Stimulated activated memory B cell treated with anti-CD40 and anti-IgM and Interleukin-4, amounts not matched to agents 10 μg/mL and 1 μg/mL and 100 μg/mL, for 72 hours (primary cell): ENCODE data around the gene OR10X1.
A peak's percentile ranks its signal among the peaks of the same experiment; 100 is the strongest.

Experiments
- ATAC-seq: fragments of 150-1000 bp; cut with Tn5 transposase; 2 replicates; pipeline ENCODE4 v1.10.0; 2021
- H3K27ac Mint-ChIP-seq: one replicate; pipeline ENCODE4 v1.8.0; 2022; ENCODE audit warnings: mild to moderate bottlenecking, mixed read lengths
- H3K27me3 Mint-ChIP-seq: one replicate; pipeline ENCODE4 v1.8.0; 2022; ENCODE audit warnings: mixed read lengths
- H3K36me3 Mint-ChIP-seq: one replicate; pipeline ENCODE4 v1.8.0; 2022; ENCODE audit warnings: mixed read lengths
- H3K4me1 Mint-ChIP-seq: one replicate; pipeline ENCODE4 v1.8.0; 2022; ENCODE audit warnings: mixed read lengths
- H3K4me3 Mint-ChIP-seq: one replicate; pipeline ENCODE4 v1.8.0; 2022; ENCODE audit warnings: mild to moderate bottlenecking, moderate library complexity, mixed read lengths
- H3K9me3 Mint-ChIP-seq: one replicate; pipeline ENCODE4 v1.8.0; 2022; ENCODE audit warnings: mixed read lengths

Gene OR10X1

DNA sequence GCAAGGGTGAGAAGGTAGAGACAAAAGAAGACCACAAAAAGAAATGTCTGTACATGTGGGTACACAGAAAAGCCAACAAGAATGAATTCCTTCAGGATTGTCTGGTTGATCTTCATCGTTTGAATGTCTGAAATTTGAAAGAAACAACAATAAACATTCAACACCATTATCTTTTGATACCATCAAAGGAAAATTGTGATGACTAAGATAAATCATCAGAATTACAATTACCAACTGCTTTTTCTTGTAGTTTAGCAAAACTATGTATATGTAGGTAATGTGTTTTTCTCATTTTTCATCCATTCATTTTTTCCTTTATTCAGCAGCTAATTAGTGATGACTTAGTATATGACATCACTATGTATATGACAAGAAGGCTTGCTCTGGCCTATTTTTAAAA, at the start of gene OR10X1:
OR10X1 (minus strand) TSS at position 167 of the 400 bp plus-strand sequence; CDS start at position 167, 0 bp downstream.
- Mint-ChIP-seq H3K4me3 (no peak within 1 kb of the TSS), H3K9me3 (no peaks in the 10 kb centered on the region), H3K27ac (no peak within 1 kb of the TSS), H3K4me1 (no peaks in the 10 kb centered on the region), H3K36me3 (no peaks in the 10 kb centered on the region), H3K27me3 (peaks cover 13% of the 10 kb centered on the region)
- ATAC-seq = no peak

GRCh38 chr1:158613764-158614163, 34.1 kb upstream of the OR10X1 start:
- peaks cover 10% of the 10 kb centered on the region for H3K4me1 Mint-ChIP-seq
- no peaks in the 10 kb centered on the region for H3K36me3 Mint-ChIP-seq
- ATAC-seq = no peak
- no peak overlapping the region for H3K4me3 Mint-ChIP-seq
- no peaks in the 10 kb centered on the region for H3K27me3 Mint-ChIP-seq
- H3K9me3 Mint-ChIP-seq = no peaks in the 10 kb centered on the region
- no peak overlapping the region for H3K27ac Mint-ChIP-seq

- Mint-ChIP-seq H3K9me3 (no peaks in the 10 kb centered on the region), H3K4me1 (peaks cover 10% of the 10 kb centered on the region), H3K36me3 (no peaks in the 10 kb centered on the region), H3K27me3 (no peaks in the 10 kb centered on the region), H3K4me3 (no peak overlapping the region), H3K27ac (no peak overlapping the region)
- ATAC-seq = no peak
Observed at GRCh38 chr1:158611916-158612315, 32.2 kb upstream of the OR10X1 start.

DNA sequence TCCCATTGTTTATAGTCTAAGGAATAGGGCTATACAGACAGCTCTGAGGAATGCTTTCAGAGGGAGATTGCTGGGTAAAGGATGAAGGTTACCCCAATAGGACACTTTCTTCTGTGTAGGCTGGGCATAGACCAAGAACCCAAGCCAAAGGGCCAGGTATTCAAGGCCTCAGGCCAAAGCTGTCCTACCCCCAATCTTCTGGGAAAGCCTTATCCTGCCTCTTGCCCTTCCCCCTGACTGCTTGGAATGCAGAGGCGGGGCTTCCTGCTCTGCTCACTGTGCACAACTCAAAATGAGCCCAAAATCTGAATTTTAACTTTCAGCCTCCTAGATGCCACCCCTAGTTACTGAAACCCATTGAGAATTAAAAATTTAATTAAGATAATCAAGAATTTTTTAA, 27.6 kb upstream of the OR10X1 start:
- Mint-ChIP-seq H3K27ac (no peak overlapping the region), H3K9me3 (no peaks in the 10 kb centered on the region), H3K4me3 (no peak overlapping the region), H3K27me3 (no peaks in the 10 kb centered on the region), H3K4me1 (peaks cover 7% of the 10 kb centered on the region), H3K36me3 (no peaks in the 10 kb centered on the region)
- no peak for ATAC-seq

GRCh38 chr1:158604968-158605367, 25.3 kb upstream of the OR10X1 start, which contains the start of gene OR10Z1:
OR10Z1 (plus strand) TSS chr1:158605268; CDS start chr1:158606439, 1,171 bp downstream.
- Mint-ChIP-seq H3K36me3 (no peaks in the 10 kb centered on the region), H3K4me3 (no peak within 1 kb of the TSS), H3K27ac (no peak within 1 kb of the TSS), H3K9me3 (no peaks in the 10 kb centered on the region), H3K27me3 (no peaks in the 10 kb centered on the region), H3K4me1 (no peaks in the 10 kb centered on the region)
- ATAC-seq = no peak

DNA sequence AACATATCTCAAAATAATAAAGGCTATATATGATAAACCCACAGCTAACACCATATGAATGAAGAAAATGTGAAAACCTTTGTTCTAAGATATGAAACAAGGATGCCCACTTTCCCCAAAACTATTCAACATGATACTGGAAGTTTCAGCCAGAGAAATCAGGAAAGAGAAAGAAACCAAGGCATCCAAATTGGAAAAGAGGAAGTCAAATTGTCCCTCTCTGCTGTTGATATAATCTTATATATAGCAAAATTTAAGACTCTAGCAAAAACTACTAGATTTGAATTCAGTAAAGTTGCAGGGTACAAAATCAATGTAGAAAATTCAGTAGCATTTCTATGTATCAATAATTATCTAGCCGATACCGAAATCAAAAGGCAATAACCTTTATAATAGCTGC, 21.0 kb upstream of the OR10X1 start:
- H3K36me3 Mint-ChIP-seq = no peaks in the 10 kb centered on the region
- no peak overlapping the region for H3K27ac Mint-ChIP-seq
- ATAC-seq = no peak
- H3K27me3 Mint-ChIP-seq = peaks cover 3% of the 10 kb centered on the region
- H3K9me3 Mint-ChIP-seq = peaks cover 19% of the 10 kb centered on the region
- no peak overlapping the region for H3K4me3 Mint-ChIP-seq
- no peaks in the 10 kb centered on the region for H3K4me1 Mint-ChIP-seq

- H3K4me1 Mint-ChIP-seq = no peaks in the 10 kb centered on the region
- no peak overlapping the region for H3K27ac Mint-ChIP-seq
- H3K9me3 Mint-ChIP-seq = peaks cover 8% of the 10 kb centered on the region
- H3K4me3 Mint-ChIP-seq = no peak overlapping the region
- no peak for ATAC-seq
- H3K36me3 Mint-ChIP-seq = no peaks in the 10 kb centered on the region
- peaks cover 9% of the 10 kb centered on the region for H3K27me3 Mint-ChIP-seq
Observed at GRCh38 chr1:158586942-158587341, 7.2 kb upstream of the OR10X1 start.

GRCh38 chr1:158583962-158584361, 4.3 kb upstream of the OR10X1 start:
- H3K4me3 Mint-ChIP-seq = no peak overlapping the region
- no peak for ATAC-seq
- no peaks in the 10 kb centered on the region for H3K36me3 Mint-ChIP-seq
- H3K4me1 Mint-ChIP-seq = no peaks in the 10 kb centered on the region
- peaks cover 6% of the 10 kb centered on the region for H3K9me3 Mint-ChIP-seq
- peaks cover 11% of the 10 kb centered on the region for H3K27me3 Mint-ChIP-seq
- no peak overlapping the region for H3K27ac Mint-ChIP-seq

GRCh38 chr1:158577561-158577960, 2.1 kb downstream of the OR10X1 start:
- Mint-ChIP-seq H3K27ac (no peak overlapping the region), H3K27me3 (peaks cover 24% of the 10 kb centered on the region), H3K4me1 (no peaks in the 10 kb centered on the region), H3K9me3 (no peaks in the 10 kb centered on the region), H3K4me3 (no peak overlapping the region), H3K36me3 (no peaks in the 10 kb centered on the region)
- no peak for ATAC-seq

DNA sequence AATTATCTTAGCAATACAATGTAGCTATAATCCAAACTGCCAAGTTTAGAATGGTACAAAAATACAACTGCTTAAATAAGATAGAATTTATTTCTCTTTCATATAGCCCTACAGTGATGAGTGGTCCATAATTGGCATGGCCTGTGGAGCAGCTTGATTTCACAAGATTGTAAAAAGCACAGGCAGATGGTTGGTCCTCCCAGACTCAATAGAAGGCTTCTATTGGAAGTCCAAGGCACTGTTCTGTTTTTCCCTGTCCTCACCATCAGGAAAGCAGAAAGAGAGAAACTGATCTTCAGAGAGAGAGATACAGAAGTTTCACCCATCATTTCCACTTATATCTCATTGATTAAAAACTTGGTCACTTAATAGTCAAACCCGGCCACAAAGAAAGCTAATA, 7.5 kb downstream of the OR10X1 start:
- Mint-ChIP-seq H3K27me3 (peaks cover 16% of the 10 kb centered on the region), H3K4me1 (peaks cover 6% of the 10 kb centered on the region), H3K36me3 (no peaks in the 10 kb centered on the region), H3K9me3 (no peaks in the 10 kb centered on the region), H3K27ac (no peak overlapping the region), H3K4me3 (no peak overlapping the region)
- ATAC-seq = no peak

- H3K4me1 Mint-ChIP-seq = peaks cover 6% of the 10 kb centered on the region
- H3K27ac Mint-ChIP-seq = no peak within 1 kb of the TSS
- peaks cover 16% of the 10 kb centered on the region for H3K27me3 Mint-ChIP-seq
- H3K9me3 Mint-ChIP-seq = no peaks in the 10 kb centered on the region
- no peaks in the 10 kb centered on the region for H3K36me3 Mint-ChIP-seq
- H3K4me3 Mint-ChIP-seq = no peak within 1 kb of the TSS
- no peak for ATAC-seq
Observed at GRCh38 chr1:158570480-158570879, 9.2 kb downstream of the OR10X1 start, which contains the start of gene OR6P1. OR6P1 (minus strand) TSS chr1:158570580; CDS start chr1:158563604, 6,976 bp downstream.

- H3K9me3 Mint-ChIP-seq = peaks cover 6% of the 10 kb centered on the region
- H3K4me3 Mint-ChIP-seq = no peak overlapping the region
- H3K27ac Mint-ChIP-seq = no peak overlapping the region
- H3K36me3 Mint-ChIP-seq = no peaks in the 10 kb centered on the region
- peaks cover 13% of the 10 kb centered on the region for H3K4me1 Mint-ChIP-seq
- no peak for ATAC-seq
- no peaks in the 10 kb centered on the region for H3K27me3 Mint-ChIP-seq
Observed at GRCh38 chr1:158564608-158565007, 15.1 kb downstream of the OR10X1 start.

DNA sequence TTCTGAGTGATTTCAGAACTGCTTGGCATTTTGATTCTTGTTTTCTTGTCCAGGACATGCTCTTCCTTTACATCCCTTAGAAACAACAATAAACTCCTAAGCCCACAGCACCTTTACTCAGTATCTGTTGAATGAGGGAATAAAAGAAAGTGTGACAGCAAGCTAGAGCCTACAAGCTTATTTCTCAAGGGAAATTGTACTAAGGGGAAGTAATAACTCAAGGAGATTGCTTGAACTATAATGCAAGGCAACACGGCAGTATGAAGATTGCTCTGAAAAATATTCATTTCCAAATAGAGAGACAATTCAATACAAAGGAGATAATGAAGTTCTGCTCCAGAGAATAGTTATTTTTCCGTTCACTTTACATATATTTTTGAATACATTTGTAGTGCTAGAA, 15.8 kb downstream of the OR10X1 start:
- Mint-ChIP-seq H3K4me1 (peaks cover 13% of the 10 kb centered on the region), H3K27me3 (no peaks in the 10 kb centered on the region), H3K4me3 (no peak overlapping the region), H3K27ac (peak overlapping the region; percentile 31), H3K9me3 (peaks cover 6% of the 10 kb centered on the region), H3K36me3 (no peaks in the 10 kb centered on the region)
- no peak for ATAC-seq

DNA sequence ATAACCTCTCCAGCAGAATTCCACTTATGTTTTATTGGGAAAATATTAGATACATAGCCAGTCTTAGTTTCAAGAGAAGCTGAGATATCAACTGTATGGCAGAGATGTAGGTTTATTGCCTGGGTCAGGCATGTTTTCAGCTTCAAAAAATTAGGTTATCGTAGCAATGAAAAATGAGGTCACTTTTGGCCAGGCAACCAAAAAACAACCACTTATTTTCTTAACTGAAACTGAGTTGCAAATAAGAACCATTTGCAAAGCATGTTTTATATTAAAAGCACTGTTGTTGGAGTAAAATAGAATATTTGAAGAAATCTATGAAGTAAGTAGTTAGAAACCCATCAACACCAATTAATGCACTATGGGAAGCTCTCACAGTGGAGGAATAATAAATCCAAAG, 20.0 kb downstream of the OR10X1 start:
- Mint-ChIP-seq H3K4me3 (no peak overlapping the region), H3K27ac (no peak overlapping the region), H3K36me3 (no peaks in the 10 kb centered on the region), H3K27me3 (no peaks in the 10 kb centered on the region), H3K9me3 (peaks cover 6% of the 10 kb centered on the region), H3K4me1 (peaks cover 13% of the 10 kb centered on the region)
- no peak for ATAC-seq

GRCh38 chr1:158554352-158554751, 25.3 kb downstream of the OR10X1 start, which contains the start of gene OR6Y1:
OR6Y1 (minus strand) TSS chr1:158554405; CDS start chr1:158548105, 6,300 bp downstream.
- H3K36me3 Mint-ChIP-seq = no peaks in the 10 kb centered on the region
- ATAC-seq = no peak
- H3K9me3 Mint-ChIP-seq = no peaks in the 10 kb centered on the region
- H3K4me1 Mint-ChIP-seq = no peaks in the 10 kb centered on the region
- H3K4me3 Mint-ChIP-seq = no peak within 1 kb of the TSS
- no peaks in the 10 kb centered on the region for H3K27me3 Mint-ChIP-seq
- H3K27ac Mint-ChIP-seq = no peak within 1 kb of the TSS

GRCh38 chr1:158552296-158552695, 27.4 kb downstream of the OR10X1 start:
- H3K27ac Mint-ChIP-seq = no peak overlapping the region
- no peak for ATAC-seq

DNA sequence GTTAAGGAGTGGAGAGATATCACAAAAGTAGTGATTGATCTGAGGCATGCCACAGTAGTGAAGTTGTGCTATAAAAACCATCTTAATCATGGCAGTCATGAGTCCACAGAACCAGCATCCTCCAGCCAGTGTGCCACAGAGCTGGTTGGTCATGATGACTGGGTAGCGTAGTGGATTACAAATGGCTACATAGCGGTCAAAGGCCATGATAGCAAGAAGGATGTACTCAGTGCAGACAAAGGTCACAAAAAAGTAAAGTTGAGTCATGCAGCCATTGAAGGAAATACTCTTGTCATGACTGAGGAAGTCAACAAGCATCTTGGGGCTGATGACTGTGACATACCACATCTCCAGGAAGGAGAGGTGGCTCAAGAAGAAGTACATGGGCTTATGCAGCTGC, 32.2 kb downstream of the OR10X1 start:
- H3K27ac Mint-ChIP-seq = no peak overlapping the region
- no peaks in the 10 kb centered on the region for H3K36me3 Mint-ChIP-seq
- H3K4me1 Mint-ChIP-seq = no peaks in the 10 kb centered on the region
- H3K27me3 Mint-ChIP-seq = no peaks in the 10 kb centered on the region
- H3K9me3 Mint-ChIP-seq = no peaks in the 10 kb centered on the region
- no peak overlapping the region for H3K4me3 Mint-ChIP-seq
- ATAC-seq = no peak

More at GRCh38 chr1:158552296-158552695, 27.4 kb downstream of the OR10X1 start:
- H3K36me3 Mint-ChIP-seq = no peaks in the 10 kb centered on the region
- no peak overlapping the region for H3K4me3 Mint-ChIP-seq
- no peaks in the 10 kb centered on the region for H3K4me1 Mint-ChIP-seq
- no peaks in the 10 kb centered on the region for H3K9me3 Mint-ChIP-seq
- H3K27me3 Mint-ChIP-seq = no peaks in the 10 kb centered on the region
